NCI-H524 treated with DMSO at 0.1 percent for 48 hours (cell line): Measurements from ENCODE around the gene PLA2G1B.
"Not testable (repeated sequence)": the region's sequence is repeated elsewhere in the genome, so short reads cannot be mapped to it uniquely, and the experiment has no call there.

Experiments
- DNase-seq: peaks from one replicate; lab custom pipeline; 2025; lab: John Stamatoyannopoulos, UW

The PLA2G1B gene

GRCh38 chr12:120358412-120359100 lies 31.0 kb upstream of the PLA2G1B start:
- no peak for DNase-seq

DNA sequence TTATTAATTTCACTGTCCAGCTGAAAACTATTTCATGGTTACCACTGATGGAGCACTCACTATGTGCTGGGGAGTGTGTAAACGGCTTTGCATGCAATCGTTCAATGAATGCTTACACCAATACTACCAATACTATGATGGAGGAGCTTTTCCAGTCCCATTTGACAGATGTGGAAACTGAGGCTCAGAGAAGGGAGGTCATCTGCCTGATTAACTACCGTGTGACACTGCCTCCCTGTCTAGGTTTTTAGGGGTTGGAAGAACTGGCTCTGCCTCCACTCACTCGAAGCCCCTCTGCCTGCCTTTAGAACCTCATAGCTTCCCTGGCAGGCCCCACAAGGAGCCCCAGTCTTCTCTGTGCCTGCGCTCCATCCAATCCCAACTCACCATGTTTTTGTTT lies 29.5 kb upstream of the PLA2G1B start:
- no peak for DNase-seq

DNA sequence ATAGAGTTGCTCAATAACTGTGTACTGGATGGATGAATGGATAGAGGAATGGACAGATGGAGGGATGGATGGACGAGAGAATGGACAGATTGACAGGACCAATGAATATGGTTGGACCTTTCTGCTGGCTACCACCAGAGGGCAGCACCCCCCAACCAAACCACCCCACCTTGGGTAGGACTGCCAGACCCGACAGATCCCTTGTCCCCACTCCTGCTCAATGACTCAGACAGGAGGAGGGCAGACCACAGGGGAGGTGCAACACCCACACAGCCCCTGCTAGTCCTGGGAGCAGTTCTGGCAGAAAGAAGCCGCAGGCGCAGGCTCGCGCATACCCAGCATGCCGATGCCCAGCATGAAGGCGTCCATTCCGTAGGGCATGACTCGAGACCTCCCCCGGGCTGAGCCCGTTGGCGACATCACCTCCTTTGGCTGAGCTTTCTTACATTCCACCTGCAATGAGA lies 29.0 kb upstream of the PLA2G1B start:
- peak; percentile 12 for DNase-seq

GRCh38 chr12:120353556-120354317 lies 26.2 kb upstream of the PLA2G1B start:
- no peak for DNase-seq

- DNase-seq, result no peak
Measured at GRCh38 chr12:120353136-120353535, 25.6 kb upstream of the PLA2G1B start.

DNA sequence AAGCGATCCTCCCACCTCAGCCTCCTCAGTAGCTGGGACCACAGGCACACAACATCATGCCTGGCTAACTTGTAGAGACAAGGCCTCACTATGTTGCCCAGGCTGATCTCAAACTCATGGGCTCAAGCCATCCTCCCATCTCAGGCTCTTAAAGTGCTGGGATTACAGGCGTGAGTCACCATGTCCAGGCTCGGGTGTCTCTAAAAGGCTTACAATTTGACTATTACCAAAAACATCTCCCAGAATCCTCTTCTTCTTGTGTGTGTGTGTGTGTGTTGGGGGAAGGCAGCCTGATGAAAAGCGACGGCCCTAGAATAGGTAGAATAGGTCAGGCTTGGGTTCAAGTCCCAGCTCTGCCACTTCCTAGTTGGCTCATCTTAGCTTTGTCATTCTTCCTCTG lies 24.5 kb upstream of the PLA2G1B start:
- DNase-seq, result no peak

DNA sequence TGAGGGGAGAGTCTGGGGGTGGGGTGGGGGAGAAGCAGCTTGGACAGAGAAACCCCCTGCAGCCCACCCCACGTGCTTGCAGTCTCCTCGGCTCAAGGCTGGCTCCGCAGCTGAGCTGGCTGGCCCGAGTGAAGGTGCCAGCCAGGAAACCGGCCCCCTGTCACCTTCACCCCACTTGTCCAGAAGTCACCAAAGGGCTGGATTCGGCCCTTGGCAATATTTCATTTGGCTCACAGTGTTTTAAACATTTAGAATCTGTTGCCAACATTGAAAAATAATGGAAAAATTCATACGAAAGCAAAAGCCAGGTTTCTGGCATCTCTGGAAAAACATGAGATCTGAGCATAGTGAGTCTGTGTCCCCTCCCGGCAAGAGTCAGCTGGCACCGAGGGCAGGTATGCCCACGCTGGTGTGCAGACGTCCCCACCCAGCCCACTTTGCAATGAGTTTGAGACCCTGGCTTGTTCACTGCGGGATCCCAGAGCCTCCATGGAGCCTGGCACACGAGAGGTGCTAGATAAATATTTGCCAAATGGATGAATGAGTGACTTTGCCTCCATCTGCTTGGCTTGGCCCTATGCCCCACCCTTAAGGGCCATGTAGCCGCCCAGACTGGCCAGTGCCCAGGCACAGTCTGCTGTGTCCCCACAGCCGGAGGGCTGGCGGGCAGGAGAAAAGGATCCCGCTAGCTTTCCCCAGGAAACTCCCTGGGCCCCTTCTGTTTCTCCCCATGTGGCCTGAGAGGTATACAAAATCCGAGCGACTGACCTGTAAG lies 23.2 kb upstream of the PLA2G1B start:
- no peak for DNase-seq

DNA sequence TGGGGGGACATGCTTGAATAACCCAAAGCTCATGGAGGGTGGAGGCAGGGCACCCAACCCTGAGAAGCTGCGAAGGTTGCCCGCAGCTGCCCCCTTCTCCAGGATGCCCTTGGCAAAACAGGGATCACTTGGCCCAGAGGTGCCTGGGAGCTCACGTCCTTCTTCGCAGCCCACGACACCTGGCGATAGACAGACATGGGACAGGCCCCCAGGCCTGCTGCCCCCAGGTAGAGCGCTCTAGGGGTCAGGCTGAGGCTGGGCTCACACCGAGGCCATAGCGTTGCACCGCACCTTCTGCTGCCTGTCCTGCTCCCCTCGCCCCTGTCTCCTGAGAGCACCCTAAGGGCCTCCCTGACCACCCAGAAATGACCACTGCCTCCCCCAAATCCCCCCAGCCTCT lies 20.2 kb upstream of the PLA2G1B start:
- no peak for DNase-seq

DNA sequence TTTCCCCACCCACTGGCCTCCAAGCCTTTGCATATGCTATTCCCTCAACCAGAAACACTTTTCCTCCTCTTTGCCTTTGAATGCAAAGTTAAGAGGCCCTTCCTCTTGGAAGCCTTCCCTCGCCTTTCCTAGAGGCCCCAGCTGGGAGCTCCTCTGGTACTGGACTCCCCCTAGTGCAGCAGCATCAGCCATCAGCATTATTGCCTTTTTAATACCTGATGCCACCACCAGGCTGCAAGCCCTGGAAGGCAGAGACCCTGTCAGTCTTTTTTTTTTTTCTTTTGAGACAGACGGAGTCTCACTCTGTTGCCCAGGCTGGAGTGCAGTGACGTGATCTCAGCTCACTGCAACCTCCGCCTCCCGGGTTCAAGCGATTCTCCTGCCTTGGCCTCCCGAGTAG lies 19.1 kb upstream of the PLA2G1B start:
- DNase-seq, result no peak

DNA sequence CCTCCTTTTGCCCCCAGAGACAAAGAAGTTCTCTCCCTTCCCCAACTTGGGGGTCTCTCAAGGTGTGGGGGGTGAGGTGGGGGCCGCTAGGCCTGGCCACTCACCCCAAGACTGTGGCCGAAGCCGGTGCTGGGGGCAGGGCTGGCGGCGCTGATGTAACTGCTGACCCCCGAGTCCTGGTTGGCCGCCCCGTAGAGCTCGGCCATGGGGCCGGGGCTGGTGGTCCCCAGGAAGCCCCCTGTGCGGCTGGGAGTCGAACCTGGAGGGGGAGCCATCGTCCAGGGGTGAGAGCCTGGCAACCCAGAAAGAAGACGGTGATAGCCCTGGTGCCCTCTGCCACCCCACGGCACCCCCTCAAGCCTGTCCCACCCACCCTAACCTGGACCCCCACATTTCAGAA lies 18.5 kb upstream of the PLA2G1B start:
- no peak for DNase-seq

- DNase-seq, result no peak
Measured at GRCh38 chr12:120343692-120344091, 16.1 kb upstream of the PLA2G1B start.

- DNase-seq, result no peak
Measured at GRCh38 chr12:120343039-120343537, 15.5 kb upstream of the PLA2G1B start.

DNA sequence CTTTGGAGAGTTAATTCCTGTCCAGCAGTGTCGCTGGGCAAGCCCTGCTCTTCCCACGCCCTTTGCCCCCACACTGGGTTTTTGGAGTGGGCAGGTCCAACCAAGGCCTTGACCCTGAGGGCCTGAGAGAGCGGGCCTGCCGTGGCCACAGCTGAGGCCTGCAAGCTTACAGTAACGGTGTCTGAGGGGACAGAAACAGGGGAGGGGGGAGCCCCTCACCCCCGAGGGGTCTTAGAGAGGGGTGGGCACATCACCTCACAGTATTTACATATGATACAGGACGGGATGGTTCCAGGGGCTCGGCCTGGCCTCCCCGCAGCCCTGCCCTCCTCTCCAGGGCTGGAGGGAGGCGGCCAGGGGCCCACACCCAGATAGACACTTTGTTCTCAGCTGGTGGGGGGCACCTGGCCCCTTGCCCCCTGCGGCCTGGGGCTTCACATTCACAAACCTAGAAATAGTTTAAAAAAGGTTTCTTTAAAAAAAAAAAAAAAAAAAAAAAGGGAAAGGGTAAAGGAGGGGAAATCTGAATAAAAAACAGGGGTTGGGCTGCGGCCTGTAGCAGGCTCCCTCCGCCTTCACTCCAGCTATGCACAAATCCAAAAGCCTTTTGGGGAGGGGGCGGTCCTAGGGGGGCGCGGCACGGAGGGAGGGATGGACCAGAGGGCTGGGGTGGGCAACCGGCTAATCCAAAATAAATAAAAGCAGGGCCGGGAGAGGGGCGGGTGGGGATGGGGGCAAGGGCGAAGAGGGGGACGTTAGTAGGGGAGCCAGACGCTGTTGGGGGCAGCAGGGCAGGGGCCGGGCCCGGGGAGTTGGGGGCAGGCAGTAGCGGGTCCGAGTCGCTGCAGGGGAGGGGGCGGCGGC lies 14.8 kb upstream of the PLA2G1B start:
- no peak for DNase-seq

GRCh38 chr12:120339256-120339655 lies 11.7 kb upstream of the PLA2G1B start:
- DNase-seq, result no peak

- DNase-seq, result no peak
Measured at GRCh38 chr12:120337730-120338129, 10.2 kb upstream of the PLA2G1B start.

DNA sequence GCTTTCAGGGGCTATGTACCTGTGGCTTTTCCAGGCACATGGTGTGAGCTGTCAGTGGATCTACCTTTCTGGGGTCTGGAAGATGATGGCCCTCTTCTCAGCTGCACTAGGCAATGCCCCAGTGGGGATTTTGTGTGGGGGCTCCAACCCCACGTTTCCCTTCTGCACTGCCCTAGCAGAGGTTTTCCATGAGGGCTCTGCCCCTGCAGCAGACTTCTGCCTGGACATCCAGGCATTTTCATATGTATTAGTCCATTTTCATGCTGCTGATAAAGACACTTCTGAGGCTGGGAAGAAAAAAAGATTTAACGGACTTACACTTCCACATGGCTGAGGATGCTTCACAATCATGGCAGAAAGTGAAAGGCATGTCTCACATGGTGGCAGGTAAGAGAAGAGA lies 8.8 kb upstream of the PLA2G1B start:
- not testable (repeated sequence) for DNase-seq

- not testable (repeated sequence) for DNase-seq
Measured at GRCh38 chr12:120335447-120335846, 7.9 kb upstream of the PLA2G1B start.

GRCh38 chr12:120332523-120332922 lies 4.9 kb upstream of the PLA2G1B start:
- no peak for DNase-seq

GRCh38 chr12:120332041-120332440 lies 4.5 kb upstream of the PLA2G1B start:
- DNase-seq, result no peak

DNA sequence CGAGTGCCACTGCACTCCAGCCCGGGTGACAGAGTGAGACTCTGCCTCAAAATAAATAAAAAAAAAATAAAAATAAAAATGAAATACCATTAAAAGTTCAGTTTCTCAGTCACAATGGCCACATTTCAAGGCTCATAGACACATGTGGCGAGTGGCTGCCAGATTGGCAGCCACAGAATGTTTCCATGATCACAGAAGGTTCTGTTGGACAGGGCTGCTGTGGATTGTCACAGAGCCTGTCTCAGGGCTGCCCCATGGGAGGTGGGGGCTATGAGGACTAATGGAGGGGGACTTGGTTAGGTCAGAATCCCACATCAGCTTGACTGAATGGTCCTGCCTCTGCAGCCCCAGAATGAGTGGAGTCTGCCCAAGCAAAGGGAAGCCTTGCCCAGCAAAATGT lies 3.8 kb upstream of the PLA2G1B start:
- no peak for DNase-seq

- no peak for DNase-seq
Measured at GRCh38 chr12:120328228-120328627, 649 bp upstream of the PLA2G1B start.
